Cardiac fibroblast (primary cell): ENCODE results near the gene THSD7A.

Experiments
- DNase-seq, 2 donors: peaks; one replicate each; pipeline versions ENCODE4 v3.0.0 to v3.0.0-alpha.2; 2010; ENCODE audit warnings: low read depth in 2 of 2
- H3K4me3 ChIP-seq, 2 donors: replicated peaks in 1 of 2; 1 replicate in 1 of 2; 2 replicates in 1 of 2; pipeline ENCODE4 v1.5.1; 2011; ENCODE audit warnings: low read depth in 2 of 2, low read length in 2 of 2, mild to moderate bottlenecking in 2 of 2, moderate library complexity in 1 of 2
- CTCF ChIP-seq: IDR thresholded peaks from one replicate; pipeline ENCODE4 v1.5.1; 2011; ENCODE audit warnings: low read depth, mild to moderate bottlenecking, low read length, inconsistent platforms

Gene THSD7A

GRCh38 chr7:11489280-11489679 is 342.7 kb downstream of the THSD7A start:
- no peak for TF ChIP-seq CTCF

GRCh38 chr7:11486271-11486670 is 345.7 kb downstream of the THSD7A start:
- no peak for TF ChIP-seq CTCF

More at GRCh38 chr7:11489280-11489679, 342.7 kb downstream of the THSD7A start:
- no peak overlapping the region for H3K4me3 ChIP-seq
- no peak for DNase-seq

GRCh38 chr7:11485636-11486035 is 346.4 kb downstream of the THSD7A start:
- DNase-seq = peak in 1 of 2 donors; percentile 2
- TF ChIP-seq CTCF = no peak
- H3K4me3 ChIP-seq = no peak overlapping the region

More at GRCh38 chr7:11486271-11486670, 345.7 kb downstream of the THSD7A start:
- peak; percentile 3 to 11 for DNase-seq
- H3K4me3 ChIP-seq = no peak overlapping the region

- no peak overlapping the region for H3K4me3 ChIP-seq
- no peak for TF ChIP-seq CTCF
- no peak for DNase-seq
Measured at GRCh38 chr7:11480143-11480542, 351.9 kb downstream of the THSD7A start.

GRCh38 chr7:11478882-11479281 is 353.1 kb downstream of the THSD7A start:
- no peak for TF ChIP-seq CTCF
- DNase-seq = no peak
- H3K4me3 ChIP-seq = no peak overlapping the region

GRCh38 chr7:11478426-11478825 is 353.6 kb downstream of the THSD7A start:
- TF ChIP-seq CTCF = no peak
- H3K4me3 ChIP-seq = no peak overlapping the region
- DNase-seq = no peak

GRCh38 chr7:11474902-11475585 is 357.0 kb downstream of the THSD7A start:
- no peak for DNase-seq
- no peak for TF ChIP-seq CTCF
- H3K4me3 ChIP-seq = no peak overlapping the region
